Measurements from ENCODE around the gene LHFPL4.

- TF ChIP-seq CTCF (IDR thresholded peaks at IDR 0.05; ENCODE audit: control extremely low read depth in 1 of 3, insufficient read depth in 1 of 3, low read depth in 1 of 3, low read length in 3 of 3) = no peak
- no peak for TF ChIP-seq USF2 (IDR thresholded peaks at IDR 0.05; ENCODE audit: low read length)
- no peak for TF ChIP-seq EZH2 (IDR thresholded peaks at IDR 0.05; ENCODE audit: low read depth, low read length, severe bottlenecking)
- TF ChIP-seq EP300 (IDR thresholded peaks at IDR 0.05; ENCODE audit: borderline replicate concordance in 1 of 2, low read depth in 2 of 2, low read length in 2 of 2) = no peak
- no peak for TF ChIP-seq TAF1 (IDR thresholded peaks at IDR 0.05; ENCODE audit: low read depth, low read length)
- TF ChIP-seq JUN (IDR thresholded peaks at IDR 0.05; ENCODE audit: low read depth, low read length) = no peak
- TF ChIP-seq RAD21 (IDR thresholded peaks at IDR 0.05 in 1 of 2, conservative IDR thresholded peaks at IDR 0.05 in 1 of 2; ENCODE audit: low read depth in 2 of 2, low read length in 2 of 2) = no peak
- TF ChIP-seq MAX (IDR thresholded peaks at IDR 0.05) = no peak
Measured at GRCh38 chr3:9496893-9497292, 56.7 kb downstream of the LHFPL4 start.

All from H1 (cell line).